Loucy (cell line): ENCODE data around the gene S1PR3.

ENCODE experiments used
- EZH2phosphoT487 ChIP-seq: fragments of 200-600 bp; IDR thresholded peaks from 2 replicates; pipeline ENCODE4 v1.6.1; 2018; ENCODE audit warnings: antibody characterized with exemption, mild to moderate bottlenecking, moderate library complexity, borderline replicate concordance
- TF ChIP-seq, protein P1 (sequence below): fragments of 200-600 bp; sonication (generic); conservative IDR thresholded peaks from 2 replicates; pipeline ENCODE4 v1.5.1; 2014; ENCODE audit warnings: mild to moderate bottlenecking, antibody characterized with exemption, low read length

DNA sequence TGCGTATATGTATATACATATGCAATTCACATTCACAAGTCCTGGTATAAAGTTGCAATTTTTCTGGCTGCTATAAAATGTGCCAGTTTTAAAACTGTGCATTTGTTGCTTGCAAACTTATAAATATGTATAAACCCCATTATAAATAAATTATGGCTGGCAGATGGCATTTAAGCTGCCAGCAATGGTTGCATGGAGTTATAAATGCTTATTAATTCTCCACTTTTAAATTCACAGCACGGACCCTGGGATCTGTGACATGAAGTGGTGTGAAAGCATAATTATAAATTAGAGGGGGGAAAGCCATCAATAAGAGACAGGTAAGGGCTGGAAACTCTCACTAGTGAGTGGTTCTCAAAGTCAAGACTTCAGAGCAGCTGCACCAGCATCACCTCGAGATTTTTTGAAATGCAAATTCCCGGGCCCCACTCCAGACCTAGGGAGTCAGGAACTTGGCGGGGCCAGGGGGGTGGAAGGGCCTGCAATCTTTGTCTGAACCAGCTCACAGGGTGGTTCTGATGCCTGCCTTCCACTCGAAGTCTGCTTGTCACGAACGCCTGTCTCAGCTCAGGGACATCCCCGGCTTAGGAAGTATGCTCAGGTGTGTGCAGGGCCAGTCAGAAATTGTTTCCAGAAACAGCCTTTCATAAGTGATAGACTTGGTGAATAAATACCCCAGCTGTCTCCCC, 16.9 kb downstream of the S1PR3 start:
- TF ChIP-seq, protein P1, sequence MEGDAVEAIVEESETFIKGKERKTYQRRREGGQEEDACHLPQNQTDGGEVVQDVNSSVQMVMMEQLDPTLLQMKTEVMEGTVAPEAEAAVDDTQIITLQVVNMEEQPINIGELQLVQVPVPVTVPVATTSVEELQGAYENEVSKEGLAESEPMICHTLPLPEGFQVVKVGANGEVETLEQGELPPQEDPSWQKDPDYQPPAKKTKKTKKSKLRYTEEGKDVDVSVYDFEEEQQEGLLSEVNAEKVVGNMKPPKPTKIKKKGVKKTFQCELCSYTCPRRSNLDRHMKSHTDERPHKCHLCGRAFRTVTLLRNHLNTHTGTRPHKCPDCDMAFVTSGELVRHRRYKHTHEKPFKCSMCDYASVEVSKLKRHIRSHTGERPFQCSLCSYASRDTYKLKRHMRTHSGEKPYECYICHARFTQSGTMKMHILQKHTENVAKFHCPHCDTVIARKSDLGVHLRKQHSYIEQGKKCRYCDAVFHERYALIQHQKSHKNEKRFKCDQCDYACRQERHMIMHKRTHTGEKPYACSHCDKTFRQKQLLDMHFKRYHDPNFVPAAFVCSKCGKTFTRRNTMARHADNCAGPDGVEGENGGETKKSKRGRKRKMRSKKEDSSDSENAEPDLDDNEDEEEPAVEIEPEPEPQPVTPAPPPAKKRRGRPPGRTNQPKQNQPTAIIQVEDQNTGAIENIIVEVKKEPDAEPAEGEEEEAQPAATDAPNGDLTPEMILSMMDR, result no peak
- no peak for TF ChIP-seq EZH2phosphoT487
